GM19397 (cell line): Measurements from ENCODE around the gene TCN2.
"Not testable (repeated sequence)": the region's sequence is repeated elsewhere in the genome, so short reads cannot be mapped to it uniquely, and the experiment has no call there.

Experiments
- ATAC-seq: cut with Tn5 transposase; IDR thresholded peaks from one replicate; pipeline ENCODE4 v1.9.1; 2021; ENCODE audit warnings: mild to moderate bottlenecking, moderate library complexity; ENCODE audit not compliant: unreplicated experiment

The TCN2 gene

DNA sequence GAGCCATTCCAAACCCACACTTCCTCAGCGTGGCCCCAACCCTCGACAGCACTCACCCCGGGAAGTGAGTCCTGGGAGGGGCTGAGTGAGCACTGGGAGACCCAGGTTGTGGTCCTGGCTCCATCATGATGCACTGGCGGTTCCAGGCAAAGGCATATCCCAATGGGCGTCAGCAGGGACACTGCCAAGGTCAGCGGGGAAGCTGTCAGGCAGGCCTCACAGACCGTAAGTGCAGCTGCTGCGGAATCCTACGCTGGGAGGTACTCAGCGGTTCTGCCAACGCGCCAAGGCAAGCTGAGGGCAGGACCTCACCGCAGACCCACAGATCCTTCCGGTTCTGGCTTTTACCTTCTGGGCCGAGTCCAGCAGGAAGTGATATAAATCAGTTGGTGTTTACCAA lies 31.1 kb upstream of the TCN2 start:
- ATAC-seq: no peak

DNA sequence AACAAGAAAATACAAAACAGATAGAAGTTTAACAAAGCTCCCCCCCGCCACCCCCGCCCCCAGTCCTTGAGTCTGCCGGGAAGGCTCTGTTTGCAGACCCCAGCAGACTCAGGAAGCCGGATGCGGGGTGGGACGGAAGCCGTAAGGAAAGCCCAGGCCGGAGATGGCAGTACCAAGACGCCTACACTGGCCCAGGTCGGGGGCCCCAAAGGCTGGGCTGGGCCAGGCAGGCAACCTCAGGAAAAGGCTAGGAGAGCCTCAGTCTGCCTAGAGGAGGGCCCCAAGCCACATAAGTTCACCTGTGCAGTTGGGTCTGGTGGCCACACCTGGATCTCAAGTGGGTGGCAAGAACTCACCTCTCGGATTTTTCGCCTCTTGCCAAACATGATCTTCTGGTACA lies 28.5 kb upstream of the TCN2 start:
- ATAC-seq: no peak

DNA sequence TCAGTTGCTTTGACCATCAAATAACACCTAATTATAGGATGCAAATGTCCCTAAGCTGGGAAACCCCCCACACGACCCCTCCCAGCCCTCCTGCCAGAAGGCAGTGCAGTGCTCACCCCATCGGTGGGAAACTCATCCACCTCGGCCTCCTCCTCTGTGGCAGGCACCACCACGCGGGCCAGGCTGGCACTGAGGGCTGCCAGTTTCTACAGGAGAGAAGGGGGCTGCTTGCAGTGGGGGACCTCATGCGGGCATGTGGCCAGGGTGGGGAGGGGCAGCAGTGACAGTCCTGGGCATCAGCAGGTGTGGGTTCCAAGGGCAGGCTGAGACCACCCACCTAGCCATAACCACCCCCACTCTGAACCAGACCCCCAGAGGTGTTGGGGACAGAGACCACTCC lies 26.1 kb upstream of the TCN2 start:
- ATAC-seq: no peak

DNA sequence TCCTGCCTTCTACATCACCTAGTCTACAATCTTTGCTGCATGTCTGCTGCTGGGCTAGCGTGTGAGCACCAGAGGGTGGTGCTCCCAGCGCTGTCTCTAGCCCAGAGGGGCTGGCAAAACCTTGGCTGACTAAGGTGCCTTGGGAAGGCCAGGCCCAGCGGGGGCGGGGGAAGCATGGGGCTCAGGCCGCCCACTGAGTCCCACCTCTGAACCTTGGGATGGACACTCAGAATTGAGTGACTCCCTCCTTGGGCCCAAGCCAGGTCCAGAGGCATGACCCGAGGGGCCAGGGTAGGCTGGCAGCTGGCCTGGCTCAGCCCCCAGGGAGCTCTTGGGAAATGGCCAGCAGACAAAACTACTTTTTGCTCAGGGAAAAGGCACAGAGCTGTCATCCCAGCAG lies 24.9 kb upstream of the TCN2 start:
- ATAC-seq: no peak

DNA sequence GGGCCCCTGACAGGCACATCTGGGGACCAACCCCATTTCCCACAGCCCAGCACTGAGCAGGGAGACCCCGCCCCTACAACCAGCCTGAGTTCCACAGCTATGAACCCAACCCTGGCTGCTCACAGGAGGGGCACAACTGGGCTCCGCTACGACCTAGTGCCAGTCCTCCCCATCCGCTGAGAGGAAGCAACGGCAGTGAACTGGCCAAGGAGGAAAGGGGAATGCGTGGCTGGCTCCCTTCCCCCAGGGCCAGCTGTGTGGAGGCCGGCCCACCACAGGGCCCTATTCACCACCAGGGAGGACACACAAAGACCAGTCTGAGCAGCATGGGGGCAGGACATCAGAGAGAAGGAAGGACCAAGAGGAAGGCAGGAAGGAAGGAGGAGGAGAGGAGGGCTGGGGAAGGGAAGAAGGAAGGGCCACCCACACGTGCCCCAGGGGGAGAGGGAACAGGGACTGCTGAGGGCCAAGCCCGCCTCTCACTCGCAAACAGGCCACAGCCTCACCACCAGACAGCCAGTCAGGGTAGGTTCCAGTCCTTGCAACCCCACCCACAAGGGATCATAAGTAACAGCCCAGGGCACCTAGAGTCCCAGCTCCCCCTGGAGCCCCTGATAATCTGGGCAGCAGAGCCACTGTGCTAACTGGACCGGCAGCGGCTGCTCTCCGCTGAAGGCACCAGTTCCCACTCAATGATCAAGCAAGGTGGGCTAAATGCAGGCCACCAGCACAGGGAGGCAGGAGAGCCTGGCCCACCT lies 24.0 kb upstream of the TCN2 start:
- no peak for ATAC-seq

DNA sequence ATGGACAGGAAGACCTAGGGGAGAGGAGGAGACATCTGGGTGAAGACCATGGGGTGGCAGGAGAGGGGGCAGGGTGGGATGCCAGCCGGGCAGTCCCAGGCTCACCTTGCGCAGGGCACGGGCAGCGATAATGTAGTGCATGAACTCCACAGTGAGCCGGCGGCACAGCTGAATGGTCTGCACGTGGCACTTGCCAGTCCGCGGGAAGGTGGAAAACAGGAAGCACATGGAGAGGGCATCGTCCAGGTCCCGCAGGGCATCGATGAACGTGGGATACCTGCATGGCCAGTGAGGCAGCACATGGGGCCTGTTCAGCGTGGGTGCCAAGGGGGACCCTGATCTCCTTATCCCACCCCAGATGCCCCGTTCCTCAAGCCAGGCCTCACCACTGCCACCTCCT lies 22.5 kb upstream of the TCN2 start:
- no peak for ATAC-seq

DNA sequence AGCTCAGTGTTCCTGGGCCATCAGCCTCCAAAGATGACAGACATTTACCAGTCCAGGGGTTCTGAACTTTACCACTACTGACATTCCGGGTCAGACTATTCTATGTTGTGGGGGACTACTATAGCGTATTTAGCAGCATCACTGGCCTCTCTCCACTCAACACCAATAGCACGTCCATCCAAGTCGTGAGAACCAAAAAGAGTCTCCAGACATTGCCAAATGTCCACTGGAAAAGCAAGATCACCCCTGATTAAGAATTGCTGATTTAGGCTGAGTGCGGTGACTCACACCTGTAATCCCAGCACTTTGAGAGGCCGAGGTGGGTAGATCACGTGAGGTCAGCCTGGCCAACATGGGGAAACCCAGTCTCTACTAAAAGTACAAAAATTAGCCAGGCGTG lies 20.6 kb upstream of the TCN2 start:
- ATAC-seq: no peak

DNA sequence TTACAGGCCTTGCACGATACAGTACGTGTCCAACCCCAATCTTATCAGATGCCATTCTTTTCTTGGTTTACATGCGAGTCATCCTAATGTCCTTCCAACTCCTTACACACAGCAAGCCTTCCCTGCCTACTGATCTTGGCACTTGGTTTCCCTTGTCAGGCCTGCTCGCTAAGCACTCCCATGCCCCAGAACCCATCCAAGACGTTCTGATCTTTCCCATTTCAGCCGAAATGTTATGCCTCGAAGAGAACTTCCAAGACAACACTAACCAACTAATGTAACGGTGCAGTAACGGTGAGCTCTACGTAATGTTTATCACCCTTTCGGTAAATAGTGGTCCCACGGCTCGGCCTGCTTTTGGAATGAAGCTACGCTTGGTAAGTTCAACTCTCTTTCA lies 15.8 kb upstream of the TCN2 start:
- no peak for ATAC-seq

DNA sequence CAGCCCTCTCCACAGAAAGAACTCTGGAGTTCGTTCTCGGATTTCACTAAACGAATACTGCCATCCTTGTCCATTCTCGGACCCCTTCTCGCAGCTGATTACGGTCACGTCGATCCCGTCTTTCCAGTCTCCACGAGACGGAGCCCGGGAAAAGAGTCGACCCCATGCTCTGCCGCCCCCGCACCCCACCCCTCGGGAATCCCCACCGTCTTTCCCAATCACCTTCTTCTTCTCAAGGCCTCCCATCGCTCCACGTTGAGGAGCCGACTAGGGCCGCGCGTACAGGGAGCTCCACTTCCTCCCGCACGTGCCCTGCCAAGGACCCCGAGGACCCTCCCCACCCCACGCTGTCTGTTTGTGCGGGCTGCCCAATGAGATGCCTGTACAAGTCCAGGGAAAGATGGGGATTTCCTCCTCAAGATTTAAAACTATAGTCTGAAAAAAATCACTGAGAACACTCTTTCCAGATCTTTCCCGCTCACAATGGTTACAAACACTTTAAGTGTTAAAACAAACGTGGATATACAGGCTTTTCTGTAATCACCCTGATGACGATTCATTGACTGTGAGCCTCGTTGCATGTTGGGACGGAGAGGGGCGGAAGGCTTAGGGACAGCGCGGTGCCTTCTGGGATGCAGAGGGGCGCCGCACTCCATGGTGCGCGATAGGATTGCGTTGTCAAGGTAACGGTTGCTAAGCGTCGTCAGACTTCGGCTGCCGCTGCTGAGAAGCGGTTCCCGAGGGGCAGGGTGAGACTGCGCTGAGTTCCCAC lies 15.2 kb upstream of the TCN2 start, which contains the start of gene PES1:
TSS of gene PES1 (minus strand) at position 323 of the 772 bp plus-strand sequence. CDS start at position 246, 77 bp downstream.
- peak; percentile 97 for ATAC-seq

DNA sequence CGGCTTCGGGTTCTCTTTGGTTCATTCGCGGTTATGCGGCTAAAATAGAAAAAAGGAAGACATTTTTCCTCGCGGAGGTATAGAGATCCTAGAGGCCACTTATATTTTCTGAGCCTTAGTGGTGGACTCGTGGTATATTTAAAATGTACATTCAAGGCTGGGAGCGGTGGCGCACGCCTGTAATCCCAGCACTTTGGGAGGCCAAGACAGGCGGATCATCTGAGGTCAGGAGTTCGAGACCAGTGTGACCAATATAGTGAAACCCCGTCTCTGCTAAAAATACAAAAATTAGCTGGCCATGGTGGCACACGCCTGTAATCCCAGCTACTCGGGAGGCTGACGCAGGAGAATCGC lies 14.6 kb upstream of the TCN2 start:
- not testable (repeated sequence) for ATAC-seq

DNA sequence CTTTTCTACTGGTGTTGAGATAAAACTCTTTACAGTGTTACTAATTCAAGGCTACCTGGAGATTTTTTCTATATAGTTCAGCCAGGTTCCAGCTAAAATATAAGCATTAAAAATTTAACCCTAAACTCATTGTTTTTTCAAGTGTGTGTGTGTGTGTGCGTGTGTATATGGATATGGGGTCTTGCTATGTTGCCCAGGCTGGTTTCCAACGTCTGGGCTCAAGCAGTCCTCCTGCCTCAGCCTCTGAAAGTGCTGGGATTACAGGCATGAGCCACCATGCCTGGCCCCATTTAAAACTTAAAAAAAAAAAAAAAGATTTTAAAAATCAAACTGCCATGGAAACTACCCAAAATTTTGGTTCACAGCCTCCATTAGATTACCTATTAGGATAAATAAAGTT lies 10.8 kb upstream of the TCN2 start:
- no peak for ATAC-seq

DNA sequence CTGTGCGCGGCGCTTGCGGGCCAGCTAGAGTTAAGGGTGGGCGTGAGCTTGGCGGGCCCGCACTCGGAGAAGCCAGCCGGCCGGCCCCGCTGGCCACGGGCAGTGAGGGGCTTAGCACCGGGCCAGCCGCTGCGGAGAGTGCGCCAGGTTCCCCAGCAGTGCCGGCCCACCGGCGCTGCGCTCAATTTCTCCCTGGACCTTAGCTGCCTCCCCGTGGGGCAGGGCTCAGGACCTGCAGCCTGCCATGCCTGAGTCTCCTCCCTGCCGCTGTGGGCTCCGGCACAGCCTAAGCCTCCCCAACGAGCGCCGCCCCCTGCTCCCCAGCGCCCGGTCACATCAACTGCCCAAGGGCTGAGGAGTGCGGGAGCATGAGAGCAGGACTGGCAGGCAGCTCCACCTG lies 10.1 kb upstream of the TCN2 start:
- ATAC-seq: no peak

DNA sequence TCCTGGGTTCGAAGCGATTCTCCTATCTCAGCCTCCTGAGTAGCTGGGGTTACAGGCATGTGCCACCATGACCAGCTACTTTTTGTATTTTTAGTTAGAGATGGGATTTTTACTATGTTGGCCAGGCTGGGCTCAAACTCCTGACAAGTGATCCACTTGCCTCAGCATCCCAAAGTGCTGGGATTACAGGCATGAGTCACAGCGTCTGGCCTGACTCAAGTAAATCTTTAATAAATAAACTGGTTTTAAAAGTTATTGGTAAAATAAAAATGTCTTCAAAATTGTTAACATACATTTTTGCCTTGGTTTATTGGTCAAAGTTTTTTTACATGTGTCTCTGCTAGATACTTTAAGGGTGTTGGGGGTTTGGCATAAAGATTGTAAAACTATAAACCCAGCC lies 8.0 kb upstream of the TCN2 start:
- ATAC-seq: no peak

DNA sequence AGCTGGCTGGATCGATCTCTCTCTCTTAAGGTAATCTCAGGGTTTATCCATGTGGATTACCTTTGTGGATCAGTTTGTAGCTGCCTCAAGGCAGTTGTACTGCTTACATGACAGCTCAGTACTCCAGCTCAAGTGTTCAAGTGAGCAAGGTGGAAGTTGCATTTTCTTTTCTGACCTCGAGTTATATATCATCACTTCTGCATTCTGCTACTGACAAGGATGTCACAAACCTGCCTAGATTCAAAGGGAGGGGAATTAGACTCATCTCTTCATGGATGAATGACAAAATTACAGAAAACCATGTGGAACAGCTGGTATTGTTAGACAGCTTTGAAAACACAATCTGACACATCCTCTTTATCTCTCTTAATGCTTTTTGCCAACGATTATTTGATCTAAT lies 6.1 kb upstream of the TCN2 start:
- ATAC-seq: no peak

DNA sequence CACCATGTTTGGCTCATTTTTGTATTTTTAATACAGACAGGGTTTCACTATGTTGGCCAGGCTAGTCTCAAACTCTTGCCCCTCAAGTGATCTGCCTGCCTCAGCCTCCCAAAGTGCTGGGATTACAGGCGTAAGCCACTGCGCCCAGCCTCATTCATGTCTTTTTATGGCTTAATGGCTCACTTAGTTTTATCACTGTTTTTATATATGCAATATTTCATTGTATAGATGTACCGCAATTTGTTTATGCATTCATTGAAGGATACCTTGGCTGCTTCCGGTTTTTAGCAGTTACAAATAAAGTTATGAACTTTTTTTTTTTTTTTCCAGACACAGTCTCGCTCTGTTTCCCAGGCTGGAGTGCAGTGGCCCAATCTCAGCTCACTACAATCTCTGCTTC lies 5.5 kb upstream of the TCN2 start:
- no peak for ATAC-seq

DNA sequence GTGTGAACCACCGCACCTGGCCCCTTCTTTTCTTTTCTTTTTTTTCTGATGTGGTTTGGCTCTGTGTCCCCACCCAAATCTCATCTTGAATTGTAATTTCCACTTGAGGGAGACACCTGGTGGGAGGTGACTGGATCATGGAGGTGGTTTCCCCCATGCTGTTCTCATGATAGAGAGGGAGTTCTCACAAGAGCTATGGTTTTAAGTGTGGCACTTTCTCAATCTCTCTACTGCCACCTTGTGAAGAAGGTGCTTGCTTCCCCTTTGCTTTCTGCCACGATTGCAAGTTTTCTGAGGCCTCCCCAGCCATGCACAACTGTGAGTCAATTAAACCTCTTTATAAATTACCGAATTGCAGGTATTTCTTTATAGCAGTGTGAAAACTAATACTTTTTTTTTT lies 4.9 kb upstream of the TCN2 start:
- no peak for ATAC-seq

DNA sequence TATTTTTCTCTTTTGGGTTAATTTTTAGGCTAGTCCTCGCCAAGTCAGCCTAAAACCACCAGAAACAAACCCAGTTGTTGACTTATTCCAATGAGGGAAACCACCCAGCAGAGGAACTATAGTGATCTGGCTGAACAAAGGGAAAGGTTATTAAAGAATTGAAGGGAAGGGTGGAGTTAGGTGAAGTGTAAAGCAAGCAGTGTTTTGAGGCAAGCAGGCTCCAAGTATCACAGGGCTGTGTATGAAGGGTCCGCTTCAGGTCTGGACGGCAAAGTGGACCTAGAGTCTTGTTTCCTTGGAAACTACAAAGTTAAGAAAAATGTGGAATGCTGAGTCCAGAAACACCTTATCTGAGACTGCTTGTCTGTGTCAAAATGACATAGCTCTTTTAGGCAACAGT lies 3.2 kb upstream of the TCN2 start:
- no peak for ATAC-seq

DNA sequence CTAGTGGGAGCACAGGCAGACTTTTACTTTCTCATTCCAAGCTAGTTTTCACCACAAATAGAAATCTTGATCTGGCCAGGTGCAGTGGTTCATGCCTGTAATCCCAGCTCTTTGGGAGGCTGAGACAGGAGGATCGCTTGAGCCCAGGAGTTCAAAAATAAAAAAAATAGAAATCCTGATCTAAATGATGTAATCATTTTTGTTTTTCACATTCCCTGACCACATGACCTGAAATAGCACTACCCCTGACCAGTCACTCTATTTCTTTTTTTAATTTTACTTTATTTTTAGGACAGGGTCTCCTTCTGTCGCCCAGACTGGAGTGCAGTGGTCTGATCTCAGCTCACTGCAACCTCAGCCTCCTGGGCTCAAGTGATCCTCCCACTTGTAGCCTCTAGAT lies 2.3 kb upstream of the TCN2 start:
- no peak for ATAC-seq

DNA sequence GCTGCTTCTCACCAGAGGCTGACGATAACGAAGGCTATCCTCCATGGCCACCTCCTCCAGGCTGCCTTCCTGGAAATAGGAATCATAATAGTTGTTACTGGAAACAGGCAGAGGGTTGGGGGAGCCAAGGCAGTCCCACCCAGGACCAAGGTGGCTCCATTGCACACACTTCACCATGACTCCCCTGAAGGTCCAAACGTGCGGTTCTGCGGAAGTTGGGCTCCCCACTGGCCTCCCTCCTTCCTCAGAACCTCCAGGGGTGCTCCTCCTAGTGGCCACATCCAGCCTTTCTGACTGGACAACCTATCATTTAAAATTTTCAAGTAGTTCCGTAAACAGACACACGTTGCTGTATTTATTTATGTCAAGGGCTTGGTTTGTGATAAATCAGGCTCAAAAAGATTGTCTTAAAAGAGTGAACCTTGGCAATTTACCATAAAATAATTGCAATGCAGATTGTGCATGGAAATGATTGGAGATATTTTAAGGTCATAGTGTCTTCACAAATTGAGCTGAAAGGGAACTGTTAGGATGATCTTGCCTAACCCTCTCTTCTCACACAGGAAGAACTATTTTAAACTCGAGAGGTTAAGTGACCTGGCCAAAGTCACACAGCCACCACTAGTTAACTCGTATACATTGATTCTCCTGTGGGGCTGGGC lies 1.4 kb upstream of the TCN2 start:
- no peak for ATAC-seq

DNA sequence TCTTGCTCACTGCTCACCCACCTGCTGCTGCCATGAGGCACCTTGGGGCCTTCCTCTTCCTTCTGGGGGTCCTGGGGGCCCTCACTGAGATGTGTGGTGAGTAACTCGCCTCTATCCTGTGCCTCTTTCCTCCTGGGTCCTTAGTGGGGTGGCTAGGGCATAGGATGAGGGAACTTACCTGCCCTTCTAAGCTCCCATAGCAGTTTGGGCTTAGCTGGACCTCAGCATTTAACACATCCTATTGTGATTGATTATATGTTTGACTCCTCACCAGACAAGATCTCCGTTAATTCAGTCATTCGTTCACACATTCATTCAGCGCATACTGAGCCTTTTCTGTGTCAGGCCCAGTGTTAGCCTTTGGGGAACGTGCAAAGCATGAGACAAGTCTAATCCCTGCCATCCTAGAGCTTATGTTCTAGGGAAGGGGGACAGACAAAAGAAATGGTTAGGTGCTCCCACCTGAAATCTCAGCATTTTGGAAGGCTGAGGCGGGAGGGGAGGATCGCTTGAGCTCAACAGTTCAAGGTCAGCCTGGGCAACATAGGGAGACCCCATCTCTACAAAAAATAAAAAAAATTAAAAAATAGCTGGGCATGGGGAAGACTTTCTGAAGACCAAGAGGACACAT lies 441 bp downstream of the TCN2 start:
- no peak for ATAC-seq

DNA sequence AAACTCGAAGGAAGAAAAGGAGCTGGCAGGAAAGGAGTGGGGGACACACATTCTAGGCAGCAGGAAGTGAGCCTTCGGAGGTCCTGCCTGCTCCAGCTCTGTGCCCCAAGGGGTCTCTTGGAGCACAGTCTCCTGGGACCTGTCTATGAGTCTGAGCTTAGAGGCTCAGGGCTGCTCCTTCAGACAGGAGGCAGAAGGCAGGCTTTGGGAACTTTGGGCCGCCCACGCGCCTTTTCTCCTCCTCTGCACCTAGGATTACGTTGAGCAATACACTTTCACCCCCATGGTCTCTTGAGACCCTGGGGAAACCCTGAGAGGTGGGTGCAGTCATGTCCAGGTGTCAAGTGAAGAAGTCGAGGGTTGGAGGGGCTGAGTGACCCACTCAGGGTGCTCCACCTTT lies 965 bp downstream of the TCN2 start:
- no peak for ATAC-seq
